Measurements from ENCODE around the gene NHSL2. TPM values are rescaled to one million over a fixed set of nuclear protein-coding genes. Genes with fewer than 3 reads are reported as not detected.
A peak's percentile ranks its signal among the peaks of the same experiment; 100 is the strongest.

NHSL2 gene
- polyA plus RNA-seq, 1 of the 3 experiments (the other 2 are of a cell fraction), result 0.61 TPM

DNA sequence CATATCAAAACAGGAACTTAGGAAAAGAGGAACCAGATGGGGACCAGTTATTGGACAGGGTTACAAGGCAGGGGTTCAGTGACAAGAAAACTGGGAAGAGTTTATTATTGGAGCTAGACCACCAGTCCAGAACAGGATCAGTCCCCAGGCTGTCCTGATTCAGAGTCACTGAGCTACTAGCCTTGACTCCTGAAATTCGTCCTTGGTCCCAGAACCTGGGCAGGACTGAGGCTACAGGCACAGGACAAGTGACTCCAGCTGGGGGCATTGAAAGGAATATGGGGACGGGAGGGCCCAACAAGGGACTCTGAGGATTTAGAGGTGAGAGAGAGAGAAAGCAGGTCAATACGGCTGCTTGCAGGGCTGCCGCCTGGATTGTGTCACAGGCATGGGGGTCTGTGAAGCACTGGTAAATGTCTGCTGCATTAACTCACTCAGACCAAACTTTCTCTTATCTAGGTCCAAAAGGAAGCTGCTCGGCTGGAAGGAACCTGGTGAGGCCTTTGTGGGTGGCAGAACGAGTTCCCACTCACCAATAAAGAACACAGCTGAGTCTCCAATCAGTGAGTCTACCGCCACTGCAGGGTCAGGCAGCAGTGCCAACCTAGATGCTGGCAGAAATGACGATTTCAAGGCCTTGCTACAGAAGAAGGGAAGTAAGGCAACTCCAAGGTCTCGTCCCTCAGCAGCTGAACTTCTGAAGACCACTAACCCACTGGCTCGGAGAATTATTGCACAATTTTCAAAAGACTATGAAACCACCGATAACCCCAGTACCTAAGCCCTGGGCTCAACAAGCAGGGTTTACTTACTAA, 232.4 kb downstream of the NHSL2 start:
- TF ChIP-seq, protein P1, sequence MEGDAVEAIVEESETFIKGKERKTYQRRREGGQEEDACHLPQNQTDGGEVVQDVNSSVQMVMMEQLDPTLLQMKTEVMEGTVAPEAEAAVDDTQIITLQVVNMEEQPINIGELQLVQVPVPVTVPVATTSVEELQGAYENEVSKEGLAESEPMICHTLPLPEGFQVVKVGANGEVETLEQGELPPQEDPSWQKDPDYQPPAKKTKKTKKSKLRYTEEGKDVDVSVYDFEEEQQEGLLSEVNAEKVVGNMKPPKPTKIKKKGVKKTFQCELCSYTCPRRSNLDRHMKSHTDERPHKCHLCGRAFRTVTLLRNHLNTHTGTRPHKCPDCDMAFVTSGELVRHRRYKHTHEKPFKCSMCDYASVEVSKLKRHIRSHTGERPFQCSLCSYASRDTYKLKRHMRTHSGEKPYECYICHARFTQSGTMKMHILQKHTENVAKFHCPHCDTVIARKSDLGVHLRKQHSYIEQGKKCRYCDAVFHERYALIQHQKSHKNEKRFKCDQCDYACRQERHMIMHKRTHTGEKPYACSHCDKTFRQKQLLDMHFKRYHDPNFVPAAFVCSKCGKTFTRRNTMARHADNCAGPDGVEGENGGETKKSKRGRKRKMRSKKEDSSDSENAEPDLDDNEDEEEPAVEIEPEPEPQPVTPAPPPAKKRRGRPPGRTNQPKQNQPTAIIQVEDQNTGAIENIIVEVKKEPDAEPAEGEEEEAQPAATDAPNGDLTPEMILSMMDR (IDR thresholded peaks at IDR 0.05), result no peak
- TF ChIP-seq POLR2AphosphoS5 (IDR thresholded peaks at IDR 0.05; ENCODE audit: low read depth, low read length), result no peak
- no peak for TF ChIP-seq SIN3A (IDR thresholded peaks at IDR 0.05; ENCODE audit: borderline replicate concordance, low read depth, low read length)
- TF ChIP-seq JUND (IDR thresholded peaks at IDR 0.05), result no peak
- TF ChIP-seq EZH2phosphoT487 (IDR thresholded peaks at IDR 0.05; ENCODE audit: borderline replicate concordance, low read depth), result no peak
- no peak for TF ChIP-seq CHD2 (IDR thresholded peaks at IDR 0.05; ENCODE audit: low read length, partially characterized antibody)
- TF ChIP-seq, protein P2, sequence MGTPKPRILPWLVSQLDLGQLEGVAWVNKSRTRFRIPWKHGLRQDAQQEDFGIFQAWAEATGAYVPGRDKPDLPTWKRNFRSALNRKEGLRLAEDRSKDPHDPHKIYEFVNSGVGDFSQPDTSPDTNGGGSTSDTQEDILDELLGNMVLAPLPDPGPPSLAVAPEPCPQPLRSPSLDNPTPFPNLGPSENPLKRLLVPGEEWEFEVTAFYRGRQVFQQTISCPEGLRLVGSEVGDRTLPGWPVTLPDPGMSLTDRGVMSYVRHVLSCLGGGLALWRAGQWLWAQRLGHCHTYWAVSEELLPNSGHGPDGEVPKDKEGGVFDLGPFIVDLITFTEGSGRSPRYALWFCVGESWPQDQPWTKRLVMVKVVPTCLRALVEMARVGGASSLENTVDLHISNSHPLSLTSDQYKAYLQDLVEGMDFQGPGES (IDR thresholded peaks at IDR 0.05; ENCODE audit: low read depth, low read length), result no peak
- TF ChIP-seq NFIC (IDR thresholded peaks at IDR 0.05; ENCODE audit: borderline replicate concordance), result no peak
- TF ChIP-seq, protein P3, sequence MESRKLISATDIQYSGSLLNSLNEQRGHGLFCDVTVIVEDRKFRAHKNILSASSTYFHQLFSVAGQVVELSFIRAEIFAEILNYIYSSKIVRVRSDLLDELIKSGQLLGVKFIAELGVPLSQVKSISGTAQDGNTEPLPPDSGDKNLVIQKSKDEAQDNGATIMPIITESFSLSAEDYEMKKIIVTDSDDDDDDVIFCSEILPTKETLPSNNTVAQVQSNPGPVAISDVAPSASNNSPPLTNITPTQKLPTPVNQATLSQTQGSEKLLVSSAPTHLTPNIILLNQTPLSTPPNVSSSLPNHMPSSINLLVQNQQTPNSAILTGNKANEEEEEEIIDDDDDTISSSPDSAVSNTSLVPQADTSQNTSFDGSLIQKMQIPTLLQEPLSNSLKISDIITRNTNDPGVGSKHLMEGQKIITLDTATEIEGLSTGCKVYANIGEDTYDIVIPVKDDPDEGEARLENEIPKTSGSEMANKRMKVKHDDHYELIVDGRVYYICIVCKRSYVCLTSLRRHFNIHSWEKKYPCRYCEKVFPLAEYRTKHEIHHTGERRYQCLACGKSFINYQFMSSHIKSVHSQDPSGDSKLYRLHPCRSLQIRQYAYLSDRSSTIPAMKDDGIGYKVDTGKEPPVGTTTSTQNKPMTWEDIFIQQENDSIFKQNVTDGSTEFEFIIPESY (IDR thresholded peaks at IDR 0.05; ENCODE audit: borderline replicate concordance, low read depth), result no peak
- TF ChIP-seq FOSL2 (IDR thresholded peaks at IDR 0.05; ENCODE audit: borderline replicate concordance, low read depth), result no peak
- TF ChIP-seq FOXJ3 (CRISPR knock-in tag; IDR thresholded peaks at IDR 0.05), result no peak
- no peak for TF ChIP-seq MEF2A (IDR thresholded peaks at IDR 0.05; ENCODE audit: borderline replicate concordance, low read depth)
- no peak for TF ChIP-seq TAF1 (IDR thresholded peaks at IDR 0.05; ENCODE audit: borderline replicate concordance, low read depth, low read length)
- TF ChIP-seq NRF1 (IDR thresholded peaks at IDR 0.05; ENCODE audit: low read depth, low read length), result no peak
- TF ChIP-seq, protein P4, sequence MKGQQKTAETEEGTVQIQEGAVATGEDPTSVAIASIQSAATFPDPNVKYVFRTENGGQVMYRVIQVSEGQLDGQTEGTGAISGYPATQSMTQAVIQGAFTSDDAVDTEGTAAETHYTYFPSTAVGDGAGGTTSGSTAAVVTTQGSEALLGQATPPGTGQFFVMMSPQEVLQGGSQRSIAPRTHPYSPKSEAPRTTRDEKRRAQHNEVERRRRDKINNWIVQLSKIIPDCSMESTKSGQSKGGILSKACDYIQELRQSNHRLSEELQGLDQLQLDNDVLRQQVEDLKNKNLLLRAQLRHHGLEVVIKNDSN (IDR thresholded peaks at IDR 0.05; ENCODE audit: borderline replicate concordance, low read depth), result no peak
- TF ChIP-seq, protein P5, sequence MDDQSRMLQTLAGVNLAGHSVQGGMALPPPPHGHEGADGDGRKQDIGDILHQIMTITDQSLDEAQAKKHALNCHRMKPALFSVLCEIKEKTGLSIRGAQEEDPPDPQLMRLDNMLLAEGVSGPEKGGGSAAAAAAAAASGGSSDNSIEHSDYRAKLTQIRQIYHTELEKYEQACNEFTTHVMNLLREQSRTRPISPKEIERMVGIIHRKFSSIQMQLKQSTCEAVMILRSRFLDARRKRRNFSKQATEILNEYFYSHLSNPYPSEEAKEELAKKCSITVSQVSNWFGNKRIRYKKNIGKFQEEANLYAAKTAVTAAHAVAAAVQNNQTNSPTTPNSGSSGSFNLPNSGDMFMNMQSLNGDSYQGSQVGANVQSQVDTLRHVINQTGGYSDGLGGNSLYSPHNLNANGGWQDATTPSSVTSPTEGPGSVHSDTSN (IDR thresholded peaks at IDR 0.05), result no peak
- TF ChIP-seq TEAD4 (IDR thresholded peaks at IDR 0.05; ENCODE audit: borderline replicate concordance, insufficient read depth), result no peak
- no peak for TF ChIP-seq RCOR1 (IDR thresholded peaks at IDR 0.05; ENCODE audit: low read length)
- TF ChIP-seq EP300 (IDR thresholded peaks at IDR 0.05; ENCODE audit: borderline replicate concordance in 1 of 2, low read depth in 1 of 2, low read length in 1 of 2), result no peak
- H3K4me3 ChIP-seq (ENCODE audit: low read depth in 2 of 2, low read length in 1 of 2), result no peak overlapping the region

More for the DNA sequence above, 232.4 kb downstream of the NHSL2 start:
- Histone ChIP-seq H3K27ac (ENCODE audit: low read depth in 2 of 2, low read length in 1 of 2) (peak overlapping the region in 1 of 2 experiments; percentile 50; a peak in 2 of 4 replicates), H3K27me3 (ENCODE audit: insufficient read depth) (peaks cover 16% of the 10 kb centered on the region; the same call in 1 of the 2 replicates), H3F3A (replicated peaks; ENCODE audit: insufficient read depth) (no peaks in the 10 kb centered on the region), H3K79me2 (ENCODE audit: insufficient read depth) (no peaks in the 10 kb centered on the region), H3K4me2 (no peak overlapping the region), H3K9me3 (no peaks in the 10 kb centered on the region), H3K9ac (no peak overlapping the region), H4K20me1 (ENCODE audit: insufficient read depth) (no peaks in the 10 kb centered on the region), H3K4me1 (ENCODE audit: control insufficient read depth in 1 of 2, insufficient read depth in 2 of 2, low read depth in 1 of 2, low read length in 1 of 2) (peaks cover 0 to 10% of the 10 kb centered on the region in 2 experiments; a peak in 2 of 4 replicates), H3K36me3 (replicated peaks in 1 of 2; ENCODE audit: control insufficient read depth in 1 of 2, insufficient read depth in 2 of 2, low read length in 1 of 2) (peaks cover 0 to 2% of the 10 kb centered on the region in 2 experiments), H3K9me2 (no peaks in the 10 kb centered on the region), H2AFZ (ENCODE audit: low read depth) (no peak overlapping the region)
- ChIA-PET CTCF (interaction anchor here (1.0 to 1.2 kb wide), 2 partner anchors 9 to 16 kb away, joined by 3 read pairs; no protein-coding TSS in a partner anchor), POLR2A (interaction anchor here (0.7 to 2.8 kb wide), 2 partner anchors 11 to 16 kb away, joined by 4 to 8 read pairs; partner anchors contain the start of gene RTL5)
- 51% methylated on average over 11 of the region's 11 CpGs for WGBS (ENCODE audit: low lambda C conversion rate)
- no peak for DNase-seq
